Muscle of leg (tissue), 16 donors: ENCODE measurements around the gene ATM. TPM values are rescaled to one million over a fixed set of nuclear protein-coding genes. Genes with fewer than 3 reads are reported as not detected.

Experiments used
- DNase-seq: peaks from one replicate; pipeline ENCODE4 v3.0.0; 2013
- H3K27ac ChIP-seq: one replicate; pipeline ENCODE4 v1.5.1; 2013; ENCODE audit warnings: mild to moderate bottlenecking, low read length, control low read depth
- H3K27me3 ChIP-seq: one replicate; pipeline ENCODE4 v1.6.1; 2013; ENCODE audit warnings: low read length; ENCODE audit not compliant: control insufficient read depth, insufficient read depth
- H3K36me3 ChIP-seq: one replicate; pipeline ENCODE4 v1.6.1; 2013; ENCODE audit warnings: low read length; ENCODE audit not compliant: control insufficient read depth, insufficient read depth
- H3K4me1 ChIP-seq: one replicate; pipeline ENCODE4 v1.6.1; 2013; ENCODE audit warnings: low read length; ENCODE audit not compliant: control insufficient read depth, insufficient read depth
- H3K4me3 ChIP-seq: one replicate; pipeline ENCODE4 v1.5.1; 2013; ENCODE audit warnings: low read length, control low read depth
- H3K9me3 ChIP-seq: replicated peaks from 2 replicates; pipeline ENCODE4 v1.6.1; 2013; ENCODE audit warnings: low read depth, low read length; ENCODE audit not compliant: control insufficient read depth
- WGBS: methylation state at CpG from one replicate; pipeline ENCODE4 v1.1.5; 2013; ENCODE audit warnings: missing lambda C conversion rate; ENCODE audit not compliant: insufficient coverage; 5-methylcytosine and 5-hydroxymethylcytosine counted together
- long read RNA-seq, 11 donors: transcript quantifications; one replicate each; lab custom pipeline, GENCODE V29; 2026
- polyA plus RNA-seq, 8 donors: library from polyadenylated mRNA; unstranded; fragments of 120-200 nt; gene quantifications; one replicate each; pipeline versions ENCODE4 v1.2.1 to v1.2.3, GENCODE V29; 2013; ENCODE audit warnings: inconsistent platforms in 1 of 8, low replicate concordance in 1 of 8; ENCODE audit not compliant: insufficient read length in 8 of 8, insufficient read depth in 1 of 8
- total RNA-seq: library from RNA; stranded (reverse); fragments of 120-200 nt; gene quantifications from one replicate; pipeline ENCODE4 v1.2.4, GENCODE V29; 2013

Gene ATM
- 53.8 TPM for total RNA-seq
- 10 to 100 TPM; 27.8 to 52.7 (median 33.8) TPM for polyA plus RNA-seq
- long read RNA-seq, donor 1 = 0 reads
- long read RNA-seq, donor 2 = 0 reads
- long read RNA-seq, donor 3, partial matches to known transcripts = 0 of 3 reads
- long read RNA-seq, donor 3, other reads (novel, unspliced or antisense) = 0 of 3 reads
- long read RNA-seq, donor 4, partial matches to known transcripts = 6 of 7 reads
- long read RNA-seq, donor 4, other reads (novel, unspliced or antisense) = 0 of 7 reads
- long read RNA-seq, donor 5 = 0 reads
- long read RNA-seq, donor 6, full-length matches to known transcripts = 1 of 10 reads
- long read RNA-seq, donor 6, partial matches to known transcripts = 9 of 10 reads
- long read RNA-seq, donor 6, other reads (novel, unspliced or antisense) = 0 of 10 reads
- long read RNA-seq, donor 7, partial matches to known transcripts = 8 of 9 reads
- long read RNA-seq, donor 7, other reads (novel, unspliced or antisense) = 0 of 9 reads
- long read RNA-seq, donor 8 = 0 reads
- long read RNA-seq, donor 9 = 0 reads
- long read RNA-seq, donor 10, partial matches to known transcripts = 0 of 1 reads
- long read RNA-seq, donor 10, other reads (novel, unspliced or antisense) = 0 of 1 reads
- long read RNA-seq, donor 11 = 0 reads

- peak within 1 kb of the TSS; percentile 88 for H3K4me3 ChIP-seq
- peaks cover 11% of the 10 kb centered on the region for H3K4me1 ChIP-seq
- peak; percentile 100 for DNase-seq
- no peaks in the 10 kb centered on the region for H3K9me3 ChIP-seq
- WGBS = under 1% methylated on average over 65 of the region's 70 CpGs
- peak within 1 kb of the TSS; percentile 98 for H3K27ac ChIP-seq
- no peaks in the 10 kb centered on the region for H3K27me3 ChIP-seq
- peaks cover 3% of the 10 kb centered on the region for H3K36me3 ChIP-seq
Measured at GRCh38 chr11:108222574-108223347, at the start of gene ATM, which contains the start of gene NPAT. ATM (plus strand) TSS chr11:108223067; CDS start chr11:108227625, 4,558 bp downstream. NPAT (minus strand) TSS chr11:108222638; CDS start chr11:108222536, 102 bp downstream.

GRCh38 chr11:108177570-108177969 is 45.3 kb upstream of the ATM start:
- 100% methylated on average over 1 of the region's 5 CpGs for WGBS
- H3K27me3 ChIP-seq = no peaks in the 10 kb centered on the region
- no peak overlapping the region for H3K4me3 ChIP-seq
- no peak overlapping the region for H3K27ac ChIP-seq
- H3K4me1 ChIP-seq = no peaks in the 10 kb centered on the region
- peaks cover 20% of the 10 kb centered on the region for H3K36me3 ChIP-seq
- H3K9me3 ChIP-seq = no peaks in the 10 kb centered on the region
- no peak for DNase-seq

GRCh38 chr11:108193725-108194124 is 29.1 kb upstream of the ATM start:
- H3K9me3 ChIP-seq = no peaks in the 10 kb centered on the region
- no peaks in the 10 kb centered on the region for H3K4me1 ChIP-seq
- no peak for DNase-seq
- no peak overlapping the region for H3K4me3 ChIP-seq
- H3K36me3 ChIP-seq = peaks cover 13% of the 10 kb centered on the region
- no peak overlapping the region for H3K27ac ChIP-seq
- H3K27me3 ChIP-seq = no peaks in the 10 kb centered on the region

- no peak overlapping the region for H3K4me3 ChIP-seq
- peaks cover 9% of the 10 kb centered on the region for H3K36me3 ChIP-seq
- H3K9me3 ChIP-seq = no peaks in the 10 kb centered on the region
- no peak for DNase-seq
- WGBS = no CpG with 5 or more reads among the region's 3 CpGs
- no peaks in the 10 kb centered on the region for H3K27me3 ChIP-seq
- H3K4me1 ChIP-seq = no peaks in the 10 kb centered on the region
- H3K27ac ChIP-seq = no peak overlapping the region
Measured at GRCh38 chr11:108196901-108197300, 26.0 kb upstream of the ATM start.

GRCh38 chr11:108197351-108197750 is 25.5 kb upstream of the ATM start:
- peaks cover 9% of the 10 kb centered on the region for H3K36me3 ChIP-seq

GRCh38 chr11:108198833-108199232 is 24.0 kb upstream of the ATM start:
- H3K4me1 ChIP-seq = no peaks in the 10 kb centered on the region
- H3K4me3 ChIP-seq = no peak overlapping the region
- H3K27ac ChIP-seq = no peak overlapping the region
- WGBS = 91% methylated on average over 7 of the region's 8 CpGs
- DNase-seq = no peak
- no peaks in the 10 kb centered on the region for H3K27me3 ChIP-seq
- no peaks in the 10 kb centered on the region for H3K9me3 ChIP-seq
- H3K36me3 ChIP-seq = peaks cover 9% of the 10 kb centered on the region

More at GRCh38 chr11:108197351-108197750, 25.5 kb upstream of the ATM start:
- Histone ChIP-seq H3K9me3 (no peaks in the 10 kb centered on the region), H3K4me3 (no peak overlapping the region), H3K4me1 (no peaks in the 10 kb centered on the region), H3K27me3 (no peaks in the 10 kb centered on the region), H3K27ac (no peak overlapping the region)
- no peak for DNase-seq

- Histone ChIP-seq H3K4me1 (no peaks in the 10 kb centered on the region), H3K27me3 (no peaks in the 10 kb centered on the region), H3K27ac (no peak overlapping the region), H3K9me3 (peaks cover 8% of the 10 kb centered on the region), H3K4me3 (no peak overlapping the region), H3K36me3 (peaks cover 17% of the 10 kb centered on the region)
- no peak for DNase-seq
- 93% methylated on average over 8 of the region's 12 CpGs for WGBS
Measured at GRCh38 chr11:108199446-108200321, 23.2 kb upstream of the ATM start.

- Histone ChIP-seq H3K9me3 (peaks cover 29% of the 10 kb centered on the region), H3K4me1 (no peaks in the 10 kb centered on the region), H3K27ac (no peak overlapping the region), H3K27me3 (no peaks in the 10 kb centered on the region), H3K36me3 (peaks cover 32% of the 10 kb centered on the region), H3K4me3 (no peak overlapping the region)
- DNase-seq = no peak
- 83% methylated on average over 1 of the region's 2 CpGs for WGBS
Measured at GRCh38 chr11:108203075-108203474, 19.8 kb upstream of the ATM start.

- no peaks in the 10 kb centered on the region for H3K4me1 ChIP-seq
- no peak overlapping the region for H3K27ac ChIP-seq
- DNase-seq = no peak
- H3K27me3 ChIP-seq = no peaks in the 10 kb centered on the region
- WGBS = 93% methylated on average over 4 of the region's 9 CpGs
- H3K36me3 ChIP-seq = peaks cover 31% of the 10 kb centered on the region
- H3K4me3 ChIP-seq = no peak overlapping the region
- peaks cover 29% of the 10 kb centered on the region for H3K9me3 ChIP-seq
Measured at GRCh38 chr11:108204376-108204775, 18.5 kb upstream of the ATM start.
